ENCODE data around the gene SMAP2.

SMAP2 gene

DNA sequence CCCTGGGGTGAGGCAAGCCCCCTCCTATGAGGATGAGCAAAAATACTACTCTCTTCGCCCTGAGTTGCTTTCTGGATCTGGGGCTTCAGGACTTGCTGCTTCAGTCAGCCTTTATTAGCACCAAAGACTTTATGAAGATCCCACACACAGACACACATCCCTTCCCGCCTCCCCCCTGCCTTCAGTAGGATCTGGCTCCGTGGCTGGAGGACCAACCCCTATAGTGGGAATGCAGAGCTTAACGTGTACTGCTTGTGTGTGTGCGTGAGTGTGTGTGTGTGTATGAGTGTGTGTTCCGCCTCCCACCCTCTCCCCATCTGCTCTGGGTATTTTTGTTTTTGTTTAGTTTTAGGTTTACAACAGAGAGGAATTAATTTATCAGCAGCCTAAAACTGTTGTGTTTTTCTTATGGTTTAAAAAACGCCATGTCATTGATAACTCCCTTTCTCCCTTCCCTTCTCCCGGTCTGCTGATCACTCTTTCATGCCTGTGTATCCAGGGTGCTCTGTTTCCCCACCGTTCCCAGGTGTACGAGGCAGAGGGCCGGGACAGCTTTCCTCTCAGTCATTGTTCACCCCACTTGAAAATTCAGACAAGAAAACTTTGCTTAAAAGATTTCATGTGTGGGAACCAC, 49.2 kb downstream of the SMAP2 start:
- no peak for DNase-seq

DNA sequence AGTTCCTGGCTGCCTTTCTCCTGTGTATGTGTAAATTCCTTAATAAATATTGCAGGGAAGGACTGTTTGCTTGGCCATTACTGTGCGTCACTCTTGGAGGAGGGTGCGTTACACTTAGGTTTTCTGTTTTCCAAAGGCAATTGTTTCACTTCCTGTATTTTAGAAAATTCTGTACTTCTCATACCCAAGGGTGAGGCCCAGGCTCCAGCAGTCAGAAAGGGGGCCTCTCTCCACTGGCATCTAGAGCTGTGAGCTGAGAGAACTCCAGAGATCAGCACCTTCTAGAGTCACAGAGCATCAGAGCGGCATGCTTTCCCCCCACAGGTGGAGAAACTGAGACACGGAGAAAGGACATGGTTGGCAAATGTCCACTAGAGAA, 49.7 kb downstream of the SMAP2 start:
- DNase-seq = no peak

DNA sequence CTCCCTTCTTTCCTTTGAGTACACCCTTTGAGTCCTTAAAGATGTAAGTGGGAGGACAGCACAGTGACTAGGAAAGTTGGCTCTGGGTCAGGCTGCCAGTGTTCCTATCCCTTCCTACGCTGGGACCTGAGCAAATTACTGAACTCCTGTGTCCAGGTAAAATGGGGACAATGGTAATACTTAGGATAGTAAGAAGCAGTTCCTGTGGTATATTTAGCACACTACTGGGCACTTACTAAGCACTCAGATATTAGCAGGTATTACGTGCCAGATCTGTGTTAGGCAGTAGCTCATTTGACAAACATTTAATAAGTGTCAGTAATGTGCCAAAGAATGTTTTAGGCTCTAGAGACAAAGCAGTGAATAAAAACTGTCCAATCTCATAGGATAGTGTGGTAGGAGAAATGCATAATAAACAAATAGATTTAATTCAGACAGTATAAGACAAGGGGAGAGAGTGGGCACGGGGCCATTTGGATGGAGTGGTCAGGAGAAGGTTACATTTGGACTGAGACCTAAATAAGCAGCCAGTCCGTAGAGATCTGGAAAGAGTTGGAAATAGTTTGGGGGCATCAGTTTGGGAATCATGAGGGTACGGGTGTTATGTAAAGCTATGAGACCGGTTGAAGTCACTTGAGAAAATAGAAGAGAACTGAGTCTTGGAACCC, 50.6 kb downstream of the SMAP2 start:
- DNase-seq = no peak

DNA sequence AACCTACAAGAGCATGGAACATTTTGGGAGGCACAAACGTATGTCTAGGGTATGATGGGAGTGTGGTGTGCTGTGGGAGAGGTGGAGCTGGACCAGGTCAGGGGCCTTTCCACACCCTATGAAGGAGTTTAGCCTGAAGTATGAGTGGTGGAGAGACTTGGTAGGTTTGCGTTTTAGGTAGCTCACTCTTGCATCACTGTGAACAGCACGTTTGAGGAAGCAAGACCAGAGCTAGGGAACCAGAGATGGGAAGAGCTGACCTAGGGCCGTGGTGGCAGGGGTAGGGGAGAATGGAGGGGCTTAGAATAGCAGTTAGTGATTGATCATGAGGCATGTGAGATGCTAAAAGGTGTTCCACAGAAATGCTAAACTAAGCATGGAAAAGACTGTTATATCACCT, 51.7 kb downstream of the SMAP2 start:
- no peak for DNase-seq

DNA sequence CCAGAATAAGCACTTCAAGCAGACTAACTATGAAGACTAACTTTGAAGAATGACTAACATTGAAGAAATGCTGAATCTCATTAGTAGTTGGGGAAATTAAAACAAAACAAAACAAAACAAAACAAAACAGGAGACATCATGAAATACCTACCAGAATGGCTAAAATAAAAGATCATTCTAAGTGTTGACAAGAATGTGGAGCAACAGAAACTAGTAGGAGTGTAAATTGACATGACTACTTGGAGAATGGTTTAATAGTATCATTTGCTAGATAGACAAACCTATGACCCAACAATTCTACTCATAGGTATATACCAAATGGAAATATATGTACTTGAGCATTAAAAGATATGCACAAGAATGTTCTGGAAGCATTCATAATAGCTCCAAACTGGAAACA, 57.9 kb downstream of the SMAP2 start:
- no peak for DNase-seq

DNA sequence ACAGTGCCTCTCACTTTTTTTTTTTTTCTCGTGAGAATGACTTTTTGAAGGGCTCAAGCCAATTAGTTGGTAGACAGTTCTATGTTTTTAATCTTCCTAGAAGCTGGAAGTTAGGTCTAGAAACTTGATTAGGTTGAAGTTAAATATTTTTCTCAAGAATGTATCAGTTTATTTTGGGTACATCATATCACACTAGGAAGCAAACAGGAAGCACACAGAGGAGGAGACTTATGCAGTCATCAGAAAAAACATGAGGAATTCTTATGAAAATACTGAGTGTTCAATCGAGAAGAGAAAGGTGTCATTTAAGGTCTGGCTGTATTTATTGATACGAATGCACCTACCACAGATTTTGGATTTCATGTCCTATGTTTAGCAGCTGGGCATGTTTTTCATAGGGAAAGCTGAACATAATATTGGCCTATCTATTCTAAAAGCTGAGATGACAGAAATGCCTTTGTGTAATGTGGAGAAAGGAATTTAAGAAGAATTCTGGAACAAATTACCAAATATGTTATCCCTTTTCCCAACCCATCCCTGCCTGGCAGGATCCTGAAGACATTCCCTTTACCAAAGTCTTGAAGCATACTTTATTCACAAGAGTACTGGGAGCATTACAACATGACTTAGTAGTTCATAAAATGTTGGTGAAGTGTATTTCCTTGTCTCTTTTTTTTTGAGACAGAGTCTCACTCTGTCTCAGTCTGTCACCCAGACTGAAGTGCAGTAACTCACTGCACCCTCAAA, 59.3 kb downstream of the SMAP2 start:
- DNase-seq = no peak

DNA sequence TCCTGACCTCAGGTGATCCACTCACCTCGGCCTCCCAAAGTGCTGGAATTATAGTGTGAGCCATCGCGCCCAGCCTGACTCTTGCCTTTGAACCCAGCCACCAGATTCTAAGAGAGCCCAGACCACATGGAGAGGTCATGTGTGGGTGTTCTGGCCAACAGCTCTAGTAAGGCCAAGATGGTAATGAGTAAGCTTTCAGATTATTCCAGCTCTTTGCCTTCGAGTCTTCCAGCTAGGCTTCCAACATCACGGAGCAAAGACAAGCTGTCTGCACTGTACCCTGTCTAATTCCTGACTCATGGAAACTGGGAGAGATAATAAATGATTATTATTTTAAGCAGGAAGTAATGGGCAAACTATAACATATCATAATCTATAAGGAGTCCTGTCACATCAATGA, 61.9 kb downstream of the SMAP2 start:
- DNase-seq = no peak

DNA sequence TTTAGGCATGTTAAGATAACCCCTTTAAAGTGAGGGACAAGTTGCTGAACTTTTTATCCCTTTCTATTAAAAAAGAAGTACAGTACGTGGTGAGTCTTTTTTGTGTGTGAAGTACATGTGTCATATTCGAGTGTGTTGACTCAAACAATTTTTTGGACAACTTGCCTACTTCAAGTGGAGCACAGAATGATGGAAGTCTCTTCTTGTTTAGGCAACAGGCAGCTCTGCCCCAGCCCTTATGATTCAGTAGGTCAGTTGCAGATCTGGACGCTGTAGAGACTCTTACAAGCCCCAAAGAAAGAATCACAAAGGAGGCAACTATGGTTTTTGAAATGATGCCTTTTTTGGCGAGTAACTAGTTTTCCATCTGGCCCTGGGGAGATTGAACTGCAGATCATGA, 62.3 kb downstream of the SMAP2 start:
- no peak for DNase-seq

DNA sequence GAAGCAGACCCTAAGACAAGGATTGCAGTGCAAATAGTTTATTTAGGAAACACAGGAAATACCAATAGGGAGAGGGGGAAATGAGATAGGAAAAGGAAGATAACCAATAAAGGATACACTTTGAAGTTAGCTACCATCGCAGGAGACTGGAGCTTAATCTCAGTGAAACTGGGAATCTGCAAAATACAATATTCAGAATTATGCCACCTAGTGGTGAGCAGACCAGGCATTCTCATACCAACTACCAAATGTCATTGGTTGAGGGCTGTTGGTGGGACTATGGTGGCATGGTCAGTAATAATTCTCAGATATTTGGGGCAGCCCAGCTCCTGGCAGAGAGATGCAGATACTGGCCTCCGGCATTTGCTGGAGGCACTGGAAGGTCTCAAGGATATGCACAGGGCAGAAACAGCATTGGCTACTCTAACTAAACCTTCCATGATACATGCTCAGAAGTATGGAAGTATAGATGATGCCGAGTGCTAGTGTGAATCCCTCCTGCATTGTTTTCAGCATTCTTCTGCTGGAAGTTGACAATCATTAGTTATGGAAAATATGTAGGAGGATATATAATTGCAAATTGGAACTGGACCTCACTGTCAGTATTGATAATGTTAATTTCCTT, 65.0 kb downstream of the SMAP2 start:
- DNase-seq = peak in 1 of 2 donors; percentile 44

DNA sequence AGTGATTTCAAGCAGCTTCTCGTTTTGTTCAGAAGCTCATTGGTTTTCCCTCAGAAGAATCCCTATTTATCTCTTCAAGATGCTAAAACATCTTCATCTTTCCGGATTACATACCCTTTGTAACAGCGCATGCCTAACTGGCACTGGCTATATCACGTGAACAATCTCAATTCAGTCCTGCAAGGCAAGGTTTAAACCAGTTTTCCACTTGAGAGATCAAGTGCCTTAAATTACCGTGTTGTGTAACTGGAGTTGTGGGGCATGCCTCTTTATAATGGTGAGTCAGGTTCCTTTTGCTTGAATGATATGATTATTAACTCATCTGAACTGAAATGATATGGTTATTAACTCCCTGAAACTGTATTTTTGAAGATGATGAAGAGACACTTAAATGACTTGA, 65.7 kb downstream of the SMAP2 start:
- DNase-seq = no peak

DNA sequence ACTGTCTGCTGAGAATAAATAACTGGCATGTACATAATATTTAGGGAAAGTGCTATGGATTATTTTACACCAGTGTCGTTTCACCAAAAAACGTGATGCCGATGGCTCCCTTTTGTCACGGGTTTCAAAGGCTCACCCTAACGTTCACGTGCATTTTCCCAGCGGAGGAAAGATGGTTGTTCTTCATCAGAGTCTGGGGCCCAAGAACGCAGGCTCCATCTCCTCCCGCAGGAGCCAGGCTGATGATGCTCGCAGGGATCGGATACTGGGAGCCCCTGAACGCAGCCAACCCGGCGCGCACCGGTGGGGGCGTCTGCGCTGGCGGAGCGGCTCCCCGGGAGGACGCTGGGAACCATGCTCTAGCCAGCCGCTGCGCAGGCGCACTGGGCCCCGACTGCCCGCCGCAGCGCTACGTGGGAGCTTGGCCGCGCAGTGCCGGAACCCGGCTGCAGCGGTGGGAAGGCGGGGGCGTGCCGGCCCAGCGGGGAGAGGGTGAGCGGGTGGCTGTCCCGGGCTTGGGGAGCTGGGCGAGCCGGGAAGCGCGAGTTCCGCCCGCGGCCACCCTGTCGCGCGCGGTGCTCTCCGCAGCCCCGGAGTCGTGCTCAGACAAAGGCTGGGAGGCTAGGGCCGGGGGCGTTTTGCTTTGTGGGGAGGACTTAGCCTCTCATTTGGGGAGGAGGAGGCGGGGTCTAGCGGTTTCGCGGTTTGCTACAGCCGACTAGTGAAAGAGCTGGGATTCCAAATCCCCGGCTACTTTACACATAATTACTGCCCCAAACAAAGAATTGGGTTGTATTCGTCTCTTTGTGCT, 76.4 kb downstream of the SMAP2 start, which contains the start of gene ZFP69B:
Gene ZFP69B (plus strand): TSS at position 793 of the 811 bp plus-strand sequence. CDS start 486 bp downstream, outside the sequence.
- DNase-seq = peak; percentile 82 to 87

DNA sequence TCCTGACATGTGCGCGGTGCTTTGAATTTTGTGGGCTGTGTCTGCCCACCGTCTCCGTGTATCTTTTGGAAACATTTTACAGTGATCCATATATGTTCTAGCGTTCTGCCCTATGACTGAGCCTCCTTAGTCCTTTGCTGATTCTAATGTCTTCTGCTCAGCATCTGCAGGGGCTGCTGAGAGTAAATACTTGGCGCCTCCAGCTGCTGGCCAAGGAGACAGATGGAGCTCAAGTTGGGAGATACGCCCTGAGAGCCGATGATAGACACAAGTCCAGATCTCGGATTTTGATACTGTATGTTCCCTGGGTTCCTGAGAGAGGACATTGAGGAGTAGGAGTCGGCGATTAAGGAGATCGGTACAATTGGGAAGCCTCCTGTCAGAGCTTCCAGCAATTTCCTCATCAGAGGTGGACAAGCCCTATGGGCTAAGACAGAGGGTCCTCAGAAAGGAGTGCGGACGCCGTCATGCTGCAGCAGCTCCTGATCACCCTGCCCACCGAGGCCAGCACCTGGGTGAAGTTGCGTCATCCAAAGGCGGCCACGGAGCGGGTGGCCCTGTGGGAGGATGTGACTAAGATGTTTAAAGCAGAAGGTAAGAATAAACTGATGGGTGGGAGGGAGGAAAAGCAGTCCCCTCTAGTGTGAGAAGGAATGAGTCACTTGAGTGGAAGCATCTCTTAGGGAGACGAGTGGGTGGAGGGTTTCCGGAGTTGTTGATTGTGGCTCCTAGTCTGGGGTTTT, 77.1 kb downstream of the SMAP2 start:
- DNase-seq = no peak

DNA sequence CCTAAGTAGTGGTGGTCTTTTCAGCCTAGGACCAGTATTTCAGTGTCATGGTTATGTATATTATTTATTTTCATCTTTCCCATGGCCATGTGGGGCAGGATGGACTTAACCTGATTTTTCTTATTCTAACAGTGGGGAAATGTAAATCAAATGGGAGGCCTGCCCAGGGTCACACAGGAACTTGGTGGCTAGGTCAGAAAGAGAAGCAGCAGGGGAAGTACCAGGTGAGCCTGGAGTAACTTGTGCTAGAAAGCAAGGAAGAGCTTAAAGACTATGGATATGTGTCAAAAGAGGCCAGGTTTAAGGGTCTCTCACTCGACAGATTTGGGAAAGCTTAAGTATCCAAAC, 77.7 kb downstream of the SMAP2 start:
- DNase-seq = no peak

DNA sequence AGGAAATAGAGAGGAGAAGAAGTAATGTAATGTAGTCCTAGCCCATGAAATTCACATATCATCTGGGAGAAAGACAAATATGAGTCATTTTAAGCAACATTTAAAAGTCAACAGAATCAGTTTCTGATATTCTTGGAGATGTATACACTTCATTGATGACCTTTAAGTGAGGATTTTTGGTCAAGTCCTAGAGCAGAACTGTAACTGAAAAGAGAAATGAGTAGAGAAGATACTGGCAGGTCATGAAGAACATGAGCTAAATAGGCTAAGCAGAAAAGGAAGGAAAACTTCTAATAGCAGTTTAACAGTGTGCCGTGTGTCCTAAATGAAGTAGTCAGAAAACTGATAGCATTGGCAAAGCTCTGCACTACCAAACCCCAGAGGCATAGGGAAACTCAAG, 81.3 kb downstream of the SMAP2 start:
- DNase-seq = no peak

DNA sequence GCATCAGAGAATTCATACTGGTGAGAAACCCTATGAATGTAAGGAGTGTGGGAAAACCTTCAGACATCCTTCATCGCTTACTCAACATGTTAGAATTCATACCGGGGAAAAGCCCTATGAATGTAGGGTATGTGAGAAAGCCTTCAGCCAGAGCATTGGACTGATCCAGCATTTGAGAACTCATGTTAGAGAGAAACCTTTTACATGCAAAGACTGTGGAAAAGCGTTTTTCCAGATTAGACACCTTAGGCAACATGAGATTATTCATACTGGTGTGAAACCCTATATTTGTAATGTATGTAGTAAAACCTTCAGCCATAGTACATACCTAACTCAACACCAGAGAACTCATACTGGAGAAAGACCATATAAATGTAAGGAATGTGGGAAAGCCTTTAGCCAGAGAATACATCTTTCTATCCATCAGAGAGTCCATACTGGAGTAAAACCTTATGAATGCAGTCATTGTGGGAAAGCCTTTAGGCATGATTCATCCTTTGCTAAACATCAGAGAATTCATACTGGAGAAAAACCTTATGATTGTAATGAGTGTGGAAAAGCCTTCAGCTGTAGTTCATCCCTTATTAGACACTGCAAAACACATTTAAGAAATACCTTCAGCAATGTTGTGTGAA, 89.5 kb downstream of the SMAP2 start:
- no peak for DNase-seq

DNA sequence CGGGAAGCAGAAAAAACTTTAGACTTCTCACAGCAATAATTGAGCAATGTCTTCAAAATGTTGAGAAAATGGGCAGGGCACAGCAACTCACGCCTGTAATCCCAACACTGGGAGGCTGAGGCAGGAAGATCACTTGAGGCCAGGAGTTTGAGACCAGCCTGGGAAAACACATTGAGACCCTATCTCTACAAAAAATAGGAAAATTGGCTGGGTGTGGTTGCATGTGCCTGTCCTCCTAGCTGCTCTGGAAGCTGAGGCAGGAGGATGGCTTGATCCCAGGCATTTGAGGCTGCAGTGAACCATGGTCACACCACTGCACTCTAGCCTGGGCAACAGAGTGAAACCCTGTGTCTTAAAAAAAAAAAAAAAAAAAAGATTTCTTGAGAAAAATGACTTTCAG, 95.8 kb downstream of the SMAP2 start:
- DNase-seq = no peak
